GM18868 (cell line): ENCODE results near the gene ZBTB20.

ENCODE experiments used
- ATAC-seq: cut with Tn5 transposase; IDR thresholded peaks from one replicate; pipeline ENCODE4 v1.9.1; 2021; ENCODE audit warnings: mild to moderate bottlenecking, moderate library complexity; ENCODE audit not compliant: unreplicated experiment

The ZBTB20 gene

DNA sequence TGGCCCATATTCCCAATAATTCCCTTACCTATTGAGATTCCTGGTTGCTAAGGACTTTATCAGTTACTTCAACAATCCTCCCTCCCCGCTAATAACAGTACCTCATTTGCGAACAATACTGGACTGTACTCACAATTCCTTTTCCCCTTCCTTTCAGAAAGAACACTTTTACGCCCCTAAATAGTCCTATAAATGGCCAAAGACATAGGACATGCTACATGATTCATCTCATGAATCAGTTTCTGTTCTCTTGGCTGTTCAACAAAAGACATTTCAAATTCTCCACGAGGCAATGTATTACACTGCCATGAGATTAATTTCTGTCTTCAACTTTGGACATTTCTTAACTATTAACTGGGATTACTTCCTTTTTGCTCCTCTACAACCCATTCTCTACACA lies 588.8 kb downstream of the ZBTB20 start:
- no peak for ATAC-seq

- ATAC-seq = no peak
These were observed 589.3 kb downstream of the ZBTB20 start for GRCh38 chr3:114557791-114558190.

DNA sequence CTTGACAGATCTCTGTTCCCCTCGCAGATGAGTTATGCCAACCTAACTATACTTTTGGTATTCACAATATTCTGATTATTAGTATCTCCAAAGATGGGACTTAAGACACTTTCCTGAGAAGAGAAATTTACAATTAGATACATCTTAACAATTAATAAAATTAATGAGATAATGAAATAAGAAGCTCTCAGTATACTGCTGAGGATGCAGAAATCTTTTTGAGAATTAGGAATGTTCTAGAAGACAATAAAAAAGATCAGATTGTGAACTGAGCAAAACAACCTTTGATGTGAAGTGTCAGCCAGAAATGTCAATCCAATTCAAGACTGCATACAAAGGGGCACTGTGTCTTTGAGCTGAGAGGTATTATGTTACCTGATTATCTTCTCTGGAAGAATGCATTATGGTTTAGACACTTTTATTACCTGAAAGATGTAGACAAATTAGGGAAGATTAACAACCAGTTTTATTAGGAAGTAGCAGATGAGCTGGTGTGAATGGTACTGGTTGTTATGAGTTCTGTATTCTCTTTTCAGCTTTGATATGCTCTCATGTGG lies 590.4 kb downstream of the ZBTB20 start:
- no peak for ATAC-seq

GRCh38 chr3:114554731-114555130 lies 592.4 kb downstream of the ZBTB20 start:
- ATAC-seq = no peak

DNA sequence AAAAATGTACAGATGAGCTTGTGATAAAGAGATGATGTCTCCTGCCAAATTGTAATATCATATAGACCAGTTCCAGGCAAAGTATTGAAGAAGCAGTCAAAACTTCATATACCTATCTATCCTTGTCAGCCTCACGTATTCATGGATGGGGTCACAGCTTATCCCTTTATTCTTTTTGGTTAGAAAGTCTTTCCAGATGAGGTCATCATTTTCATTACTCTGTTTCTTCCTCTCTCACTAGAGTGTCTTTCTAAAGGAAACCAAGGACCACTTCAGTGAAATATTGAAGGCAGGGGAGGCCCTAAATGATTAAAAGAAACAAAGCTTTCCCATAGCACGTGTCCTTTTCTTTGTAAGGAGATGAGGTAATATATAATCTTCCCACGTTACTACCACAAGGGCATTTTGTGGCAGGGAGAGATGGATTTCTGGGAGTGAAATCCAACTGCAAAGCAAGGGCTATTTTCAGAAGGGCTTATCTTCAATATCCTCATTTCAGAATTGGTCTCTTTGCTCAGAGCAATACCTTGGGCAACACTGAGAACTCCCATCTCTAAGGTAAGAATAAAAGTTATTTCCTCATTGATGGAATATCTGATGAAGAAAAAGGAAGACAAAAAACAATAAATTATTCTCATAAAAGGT lies 593.0 kb downstream of the ZBTB20 start:
- ATAC-seq = no peak

GRCh38 chr3:114552527-114552812 lies 594.6 kb downstream of the ZBTB20 start:
- no peak for ATAC-seq

DNA sequence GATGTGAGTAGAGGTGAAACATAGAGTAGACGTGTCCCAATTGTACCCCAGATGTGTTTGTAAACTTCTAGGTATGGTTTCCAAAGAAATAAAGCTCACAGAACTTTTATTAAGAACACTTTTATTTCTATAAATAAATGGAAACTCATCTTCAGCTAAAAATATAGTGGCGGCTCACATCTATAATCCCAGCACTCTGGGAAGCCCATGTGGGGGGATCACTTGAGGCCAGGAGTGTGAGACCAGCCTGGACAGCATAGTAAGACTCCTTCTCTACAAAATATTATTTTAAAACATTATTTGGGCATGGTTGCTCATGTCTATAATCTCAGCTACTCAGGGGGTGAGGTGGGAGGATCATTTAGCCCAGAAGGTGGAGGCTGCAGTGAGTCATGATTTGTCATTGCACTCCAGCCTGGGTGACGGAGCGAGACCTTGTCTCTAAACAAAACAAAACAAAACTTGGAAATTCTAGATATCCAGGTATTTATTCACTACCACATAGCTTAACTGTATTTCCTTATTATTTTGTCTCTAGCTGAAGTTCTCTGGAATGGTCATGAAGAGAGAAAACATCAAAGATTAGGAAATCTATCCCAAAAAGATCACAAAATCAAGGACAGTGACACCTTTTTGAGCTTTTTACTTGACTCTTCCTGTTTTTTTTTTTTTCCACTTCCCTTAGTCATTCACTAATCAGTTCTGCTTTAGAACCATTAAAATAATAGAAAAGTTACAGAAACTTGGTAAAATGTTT lies 595.1 kb downstream of the ZBTB20 start:
- no peak for ATAC-seq

GRCh38 chr3:114550165-114550564 lies 596.9 kb downstream of the ZBTB20 start:
- no peak for ATAC-seq

DNA sequence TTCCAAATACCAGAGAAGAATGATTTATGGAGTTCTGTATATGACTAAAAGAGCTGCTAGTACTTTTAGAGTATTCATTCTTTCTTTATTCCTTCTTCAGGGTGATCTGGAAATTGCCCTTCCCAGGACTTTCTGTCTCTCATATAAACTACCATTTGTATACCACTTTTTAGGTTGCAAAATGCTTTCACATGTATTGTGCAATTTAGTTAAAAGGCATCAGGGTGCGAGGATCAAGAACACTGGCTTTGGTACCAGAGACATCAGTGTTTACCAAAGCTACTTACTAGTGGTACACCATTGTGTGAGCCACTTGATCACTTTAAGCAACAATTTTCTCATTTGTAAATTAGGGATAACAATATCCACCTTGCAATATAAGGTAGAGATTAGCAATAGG lies 601.9 kb downstream of the ZBTB20 start:
- ATAC-seq = no peak

GRCh38 chr3:114542359-114542758 lies 604.7 kb downstream of the ZBTB20 start:
- ATAC-seq = no peak

DNA sequence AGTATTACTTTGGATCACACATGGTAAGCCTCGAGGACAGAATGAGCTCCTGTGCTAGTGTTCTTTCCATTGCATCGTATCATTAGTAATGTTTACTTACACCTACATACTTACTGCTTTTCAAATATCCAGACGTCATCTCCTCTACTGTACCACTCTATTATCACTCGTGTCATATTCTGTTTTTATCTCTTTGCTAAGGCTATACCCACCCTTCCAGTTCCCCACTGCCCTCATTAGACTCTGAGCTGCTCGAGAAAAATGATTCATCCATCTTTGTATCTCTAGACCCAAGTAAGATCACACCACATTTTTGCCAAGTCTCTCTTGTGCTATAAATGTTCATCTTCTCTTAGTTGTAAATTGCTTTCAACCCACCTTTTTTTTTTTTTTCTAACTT lies 607.6 kb downstream of the ZBTB20 start:
- no peak for ATAC-seq

GRCh38 chr3:114538211-114538610 lies 608.9 kb downstream of the ZBTB20 start:
- ATAC-seq = no peak

DNA sequence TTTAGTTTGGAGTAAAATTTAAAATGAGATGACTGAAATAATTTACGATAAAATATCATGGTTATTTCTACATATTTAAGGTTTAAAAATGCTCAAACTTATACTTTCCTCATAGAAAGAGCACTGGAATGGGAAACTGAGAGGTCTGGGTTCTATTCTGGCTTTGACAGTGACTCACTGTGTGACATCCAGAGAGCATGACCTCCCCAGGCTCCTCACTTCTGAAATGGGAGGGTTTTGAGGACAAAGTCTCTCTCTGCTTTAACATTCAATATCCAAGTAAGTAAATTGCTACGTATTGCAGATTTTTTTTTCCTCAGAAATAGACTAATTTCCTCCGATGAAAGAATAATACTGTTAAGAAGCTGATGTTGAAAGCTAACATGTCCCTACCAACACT lies 618.6 kb downstream of the ZBTB20 start:
- ATAC-seq = no peak

- ATAC-seq = no peak
These were observed 619.9 kb downstream of the ZBTB20 start for GRCh38 chr3:114527036-114527644.

- ATAC-seq = no peak
These were observed 621.8 kb downstream of the ZBTB20 start for GRCh38 chr3:114525278-114525677.

GRCh38 chr3:114519415-114519814 lies 627.7 kb downstream of the ZBTB20 start:
- ATAC-seq = peak; percentile 98

DNA sequence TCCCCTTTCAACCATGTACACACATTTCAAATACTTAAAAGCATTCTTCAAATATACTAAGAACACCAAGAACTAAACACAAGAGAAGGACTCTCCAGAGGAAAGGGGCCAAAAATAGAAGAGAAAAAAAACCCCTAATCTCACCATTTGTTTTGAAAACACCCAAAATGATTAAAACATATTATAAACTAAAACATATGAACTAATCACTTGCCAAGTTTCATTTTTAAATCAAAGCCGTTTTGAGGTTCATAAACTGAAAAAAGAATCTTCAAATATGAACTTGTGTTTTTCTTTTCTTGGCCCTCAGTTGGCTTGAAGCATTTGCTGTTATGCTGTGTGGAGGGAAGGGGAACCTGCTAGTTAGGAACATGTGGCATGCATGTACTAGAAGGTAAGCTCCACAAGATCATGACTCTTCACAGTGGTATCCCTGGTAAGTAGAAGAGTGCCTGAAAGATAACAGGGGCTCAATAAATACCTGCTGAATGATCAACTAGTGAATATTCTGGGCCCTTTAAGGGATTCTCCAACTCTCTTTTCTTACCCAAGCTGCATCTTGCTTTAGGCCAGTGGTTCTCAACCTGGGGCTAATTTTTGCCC lies 628.8 kb downstream of the ZBTB20 start:
- ATAC-seq = no peak

GRCh38 chr3:114510201-114510600 lies 636.9 kb downstream of the ZBTB20 start:
- ATAC-seq = no peak

DNA sequence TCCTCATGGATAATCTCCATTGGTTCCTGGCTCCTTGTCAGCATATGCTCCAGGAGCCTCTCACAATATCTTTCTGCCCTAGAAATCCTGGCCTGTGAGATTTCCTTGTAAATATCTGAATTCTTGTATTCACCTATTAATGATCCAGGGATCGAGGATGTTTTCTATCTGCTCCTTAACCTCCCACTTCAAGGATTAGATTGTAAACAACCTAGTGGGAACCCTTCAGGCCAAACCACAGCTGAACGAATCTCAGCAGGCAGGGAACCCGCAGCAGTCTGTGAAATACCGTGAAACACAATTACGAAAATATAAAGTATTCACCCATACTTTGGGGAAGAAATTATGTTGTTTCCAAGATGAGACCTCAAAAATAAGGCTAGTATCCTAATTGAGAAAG lies 637.3 kb downstream of the ZBTB20 start:
- ATAC-seq = no peak

DNA sequence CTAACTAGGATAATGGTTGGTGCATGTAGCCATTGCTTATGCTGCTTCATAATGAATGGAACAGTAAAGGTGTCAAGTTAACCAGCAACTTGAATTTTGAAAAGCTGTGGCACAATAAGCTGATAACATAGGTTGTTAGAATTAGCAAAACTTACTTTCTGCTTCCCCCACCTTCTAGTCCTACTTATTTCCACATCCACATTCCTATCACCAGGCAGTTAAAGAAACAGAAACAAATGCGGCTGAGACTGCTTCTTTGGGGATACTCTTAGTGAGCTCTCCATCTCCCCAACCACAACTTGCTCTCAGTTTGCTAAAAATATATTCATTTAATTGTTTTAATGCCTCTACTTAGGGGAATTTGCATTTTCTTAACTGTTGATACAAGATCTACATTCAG lies 638.1 kb downstream of the ZBTB20 start:
- ATAC-seq = no peak

- no peak for ATAC-seq
These were observed 638.9 kb downstream of the ZBTB20 start for GRCh38 chr3:114508208-114508607.
